Uterus (tissue), 2 donors: Measurements from ENCODE around the gene FHIT.

Experiments
- POLR2A ChIP-seq, 2 donors: fragments of 450-650 bp; IDR thresholded peaks; one replicate each; pipeline ENCODE4 v1.6.1; 2016; ENCODE audit warnings: antibody characterized with exemption in 2 of 2, mild to moderate bottlenecking in 1 of 2, moderate library complexity in 1 of 2
- TF ChIP-seq, protein P1 (sequence below), 4 experiments: fragments of 200-600 bp in 2 of 4; fragments of 450-650 bp in 2 of 4; sonication (generic) in 2 of 4; IDR thresholded peaks; one replicate each; pipeline ENCODE4 v1.5.1; 2016 to 2019; ENCODE audit warnings: antibody characterized with exemption in 4 of 4, mild to moderate bottlenecking in 2 of 4, moderate library complexity in 1 of 4

DNA sequence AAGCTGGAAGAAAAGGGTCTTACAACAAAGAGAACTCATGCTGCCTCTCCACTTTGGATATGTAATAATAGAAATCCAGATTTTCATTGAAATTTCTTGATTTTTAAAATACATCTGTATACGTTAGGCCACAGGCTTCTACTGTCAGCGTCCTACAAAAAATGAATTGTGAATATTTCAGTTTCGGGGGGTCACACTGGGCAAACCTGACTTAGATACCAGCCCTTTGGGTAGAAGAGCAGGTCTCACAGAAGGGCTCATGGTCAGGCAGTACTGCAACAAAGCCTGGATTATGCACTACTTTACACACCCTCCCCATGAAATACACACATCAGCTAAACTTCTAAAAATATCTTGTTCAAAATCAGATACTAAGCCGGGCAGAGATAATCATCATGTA lies 294.5 kb downstream of the FHIT start:
- TF ChIP-seq, protein P1, sequence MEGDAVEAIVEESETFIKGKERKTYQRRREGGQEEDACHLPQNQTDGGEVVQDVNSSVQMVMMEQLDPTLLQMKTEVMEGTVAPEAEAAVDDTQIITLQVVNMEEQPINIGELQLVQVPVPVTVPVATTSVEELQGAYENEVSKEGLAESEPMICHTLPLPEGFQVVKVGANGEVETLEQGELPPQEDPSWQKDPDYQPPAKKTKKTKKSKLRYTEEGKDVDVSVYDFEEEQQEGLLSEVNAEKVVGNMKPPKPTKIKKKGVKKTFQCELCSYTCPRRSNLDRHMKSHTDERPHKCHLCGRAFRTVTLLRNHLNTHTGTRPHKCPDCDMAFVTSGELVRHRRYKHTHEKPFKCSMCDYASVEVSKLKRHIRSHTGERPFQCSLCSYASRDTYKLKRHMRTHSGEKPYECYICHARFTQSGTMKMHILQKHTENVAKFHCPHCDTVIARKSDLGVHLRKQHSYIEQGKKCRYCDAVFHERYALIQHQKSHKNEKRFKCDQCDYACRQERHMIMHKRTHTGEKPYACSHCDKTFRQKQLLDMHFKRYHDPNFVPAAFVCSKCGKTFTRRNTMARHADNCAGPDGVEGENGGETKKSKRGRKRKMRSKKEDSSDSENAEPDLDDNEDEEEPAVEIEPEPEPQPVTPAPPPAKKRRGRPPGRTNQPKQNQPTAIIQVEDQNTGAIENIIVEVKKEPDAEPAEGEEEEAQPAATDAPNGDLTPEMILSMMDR (IDR thresholded peaks at IDR 0.05), result no peak
- TF ChIP-seq POLR2A (IDR thresholded peaks at IDR 0.05), result no peak
